HG03039 (cell line): Measurements from ENCODE around the gene SLC24A4.

Experiments
- ATAC-seq: cut with Tn5 transposase; IDR thresholded peaks from one replicate; pipeline ENCODE4 v1.9.1; 2021; ENCODE audit warnings: mild to moderate bottlenecking, moderate library complexity; ENCODE audit not compliant: unreplicated experiment

Gene SLC24A4

DNA sequence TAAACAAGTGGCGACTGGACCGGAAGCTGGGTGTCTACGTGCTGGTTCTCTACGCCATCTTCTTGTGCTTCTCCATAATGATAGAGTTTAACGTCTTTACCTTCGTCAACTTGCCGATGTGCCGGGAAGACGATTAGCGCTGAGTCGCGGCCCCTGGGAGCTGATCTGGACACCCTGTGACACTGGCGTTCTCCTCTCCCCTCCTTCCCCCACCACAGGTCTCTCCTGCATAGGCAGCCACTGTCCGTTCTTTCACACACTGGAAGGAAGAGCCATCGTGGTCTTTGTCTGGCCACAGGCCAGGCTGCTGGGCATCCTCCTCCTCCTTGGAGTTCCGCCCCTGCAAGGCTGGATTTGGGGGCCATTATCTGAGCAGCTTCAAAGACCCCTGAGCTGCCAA, 170.5 kb downstream of the SLC24A4 start:
- no peak for ATAC-seq

GRCh38 chr14:92494512-92494911, 171.5 kb downstream of the SLC24A4 start:
- ATAC-seq = no peak

- no peak for ATAC-seq
Measured at GRCh38 chr14:92495027-92495426, 172.1 kb downstream of the SLC24A4 start.

DNA sequence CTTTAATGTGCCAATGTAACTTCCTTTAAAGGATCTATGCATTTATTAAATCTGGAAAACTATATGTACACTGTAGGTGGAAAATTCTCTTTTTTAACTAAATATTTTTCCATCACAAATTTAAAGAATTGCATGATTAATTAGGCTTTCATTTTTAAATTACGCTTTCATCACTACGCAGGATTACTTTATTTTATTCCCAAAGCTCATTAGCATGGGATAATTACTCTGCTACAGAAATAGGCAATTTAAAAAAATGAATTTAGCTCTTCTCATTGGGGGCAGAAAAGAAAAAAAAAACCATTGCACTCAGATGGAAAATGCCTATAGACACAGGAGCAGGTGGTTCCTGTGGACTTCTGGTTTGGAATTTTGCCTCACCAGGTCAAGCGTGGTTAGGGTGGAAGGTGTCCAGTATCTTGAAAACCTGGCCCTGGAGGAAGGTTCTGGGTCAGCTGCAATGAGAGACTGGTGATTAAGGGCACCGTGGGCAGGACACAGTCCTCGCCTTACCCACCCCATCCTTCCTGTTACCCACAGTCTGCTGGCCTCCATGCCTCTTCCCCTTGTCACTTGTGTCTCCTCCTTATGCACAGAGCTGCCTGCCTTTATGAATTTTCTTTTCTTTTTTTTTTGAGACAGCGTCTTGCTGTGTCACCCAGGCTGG, 173.4 kb downstream of the SLC24A4 start:
- ATAC-seq = no peak

GRCh38 chr14:92497391-92497790, 174.4 kb downstream of the SLC24A4 start:
- ATAC-seq = no peak

- no peak for ATAC-seq
Measured at GRCh38 chr14:92499234-92499633, 176.3 kb downstream of the SLC24A4 start.

GRCh38 chr14:92500491-92500941, 177.6 kb downstream of the SLC24A4 start:
- ATAC-seq = no peak

DNA sequence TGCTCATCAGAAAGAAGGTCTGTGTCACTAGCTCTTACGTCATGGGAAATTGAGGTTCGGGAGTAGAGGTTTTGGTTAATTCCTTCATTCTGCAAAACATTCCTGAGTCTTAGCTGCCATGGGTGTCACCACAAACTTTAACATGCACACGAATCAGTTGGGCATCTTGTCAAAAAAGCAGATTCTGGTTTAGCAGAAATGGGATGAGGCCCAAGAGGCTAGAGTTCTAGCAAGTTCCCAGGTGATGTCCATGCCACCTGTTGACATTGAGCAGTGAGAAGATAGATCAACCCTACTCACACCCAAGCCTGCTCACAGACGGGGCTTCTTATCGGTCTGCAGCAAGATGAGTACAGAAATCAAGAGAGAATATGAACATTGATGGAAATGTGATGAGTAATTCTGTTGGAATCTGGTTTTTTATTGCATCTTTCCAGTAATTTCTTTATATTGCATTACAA, 179.0 kb downstream of the SLC24A4 start:
- no peak for ATAC-seq

GRCh38 chr14:92502541-92503286, 179.7 kb downstream of the SLC24A4 start:
- no peak for ATAC-seq

DNA sequence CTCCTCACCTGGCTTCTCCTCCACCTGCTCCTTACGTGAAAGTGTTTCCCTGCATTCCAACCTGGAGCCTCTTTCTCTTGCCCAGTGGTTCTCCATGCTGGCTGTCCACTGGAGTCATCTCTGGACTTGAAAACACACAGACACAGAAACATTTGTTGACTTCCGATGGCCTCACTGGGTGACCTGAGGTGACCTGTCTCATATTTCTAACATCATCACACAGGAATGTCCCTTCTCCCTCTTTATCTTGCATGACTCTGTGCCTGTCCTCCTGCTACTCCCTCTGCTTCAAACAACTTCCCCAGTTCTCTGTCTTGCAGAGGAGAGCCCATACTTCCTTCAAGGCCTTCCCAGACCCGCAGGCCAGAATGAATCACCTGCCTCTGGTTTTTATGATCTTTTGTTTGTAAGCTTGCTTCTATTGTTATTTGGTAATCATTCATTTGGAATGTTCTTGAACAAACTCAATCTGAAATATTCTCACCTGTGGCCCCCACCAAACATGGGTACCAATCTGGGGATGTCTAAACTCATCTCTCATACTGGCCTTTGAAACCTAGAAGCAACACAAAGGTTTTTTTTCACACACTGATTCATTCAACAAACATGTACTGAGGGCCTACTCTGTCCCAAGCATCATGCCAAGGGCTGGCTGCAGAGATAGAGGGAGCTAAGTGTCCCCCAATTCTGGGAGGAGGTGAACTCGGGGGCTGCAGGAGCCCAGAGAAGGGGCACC, 181.0 kb downstream of the SLC24A4 start:
- no peak for ATAC-seq

DNA sequence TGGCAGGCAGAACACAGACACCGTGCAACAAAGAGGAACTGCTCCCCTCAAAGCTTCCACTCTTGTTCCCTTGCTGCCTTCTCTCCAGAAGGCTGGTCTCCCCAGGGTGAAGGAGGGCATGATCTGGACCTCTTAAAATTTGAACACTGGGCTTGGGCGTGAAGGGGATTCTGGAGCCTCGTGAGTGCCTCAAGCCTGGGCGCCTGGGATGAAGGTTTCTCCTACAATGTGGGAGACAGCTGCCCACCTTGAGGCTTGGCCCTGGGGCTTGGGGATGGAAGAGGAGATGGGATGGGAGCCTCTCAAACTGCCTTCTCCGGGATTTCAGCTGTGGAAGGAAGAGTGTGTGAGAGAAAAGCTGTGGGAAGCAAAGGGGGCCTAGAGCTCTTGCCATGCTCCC, 182.9 kb downstream of the SLC24A4 start:
- ATAC-seq = no peak

GRCh38 chr14:92506231-92506630, 183.3 kb downstream of the SLC24A4 start:
- ATAC-seq = no peak

- no peak for ATAC-seq
Measured at GRCh38 chr14:92507174-92507768, 184.3 kb downstream of the SLC24A4 start.

- no peak for ATAC-seq
Measured at GRCh38 chr14:92510972-92511371, 188.0 kb downstream of the SLC24A4 start.

- no peak for ATAC-seq
Measured at GRCh38 chr14:92511453-92512238, 188.7 kb downstream of the SLC24A4 start.

- ATAC-seq = no peak
Measured at GRCh38 chr14:92512807-92513203, 189.8 kb downstream of the SLC24A4 start.

DNA sequence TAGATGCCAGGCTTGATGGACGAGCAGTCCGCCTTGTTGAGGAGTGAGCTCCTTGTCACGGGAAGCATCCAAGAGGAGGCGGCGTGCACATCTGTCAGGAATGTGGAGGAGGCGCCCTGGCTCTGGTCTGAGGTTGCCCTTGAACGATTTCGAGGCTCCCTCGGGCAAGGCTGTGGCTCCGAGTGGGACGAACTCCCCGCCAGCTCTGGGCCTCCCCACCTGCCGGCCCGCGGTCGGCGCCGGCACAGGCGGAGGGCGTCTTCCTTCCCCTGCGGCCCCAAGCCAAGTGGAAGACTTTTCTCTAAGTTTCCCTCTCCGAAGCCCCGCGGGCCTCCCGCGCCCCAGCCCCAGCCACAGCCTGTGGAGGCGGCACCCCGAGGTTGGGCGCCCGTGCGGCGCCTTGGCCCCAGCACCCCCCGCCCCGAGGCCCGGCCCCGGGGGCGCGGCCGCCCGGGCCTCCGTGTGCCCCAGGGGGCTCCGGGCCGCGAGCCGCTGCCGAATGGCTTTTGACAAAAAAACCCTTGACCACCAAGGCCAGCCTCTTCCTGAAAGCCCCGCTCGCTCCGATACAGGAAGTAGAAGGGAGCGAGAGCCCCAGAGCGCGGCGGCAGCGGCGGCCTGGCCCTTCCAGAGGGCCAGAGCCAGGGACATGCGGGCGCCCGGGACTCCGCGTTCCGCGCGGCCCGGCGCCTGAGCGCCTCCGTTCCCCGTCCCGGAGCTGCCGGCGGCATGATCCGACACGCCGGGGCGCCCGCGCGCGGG, 190.4 kb downstream of the SLC24A4 start, which contains the start of gene RIN3:
Gene RIN3, plus strand, starts transcription at position 578 of the 762 bp plus-strand sequence. Its CDS starts 152 bp downstream, at position 730.
- ATAC-seq = no peak

DNA sequence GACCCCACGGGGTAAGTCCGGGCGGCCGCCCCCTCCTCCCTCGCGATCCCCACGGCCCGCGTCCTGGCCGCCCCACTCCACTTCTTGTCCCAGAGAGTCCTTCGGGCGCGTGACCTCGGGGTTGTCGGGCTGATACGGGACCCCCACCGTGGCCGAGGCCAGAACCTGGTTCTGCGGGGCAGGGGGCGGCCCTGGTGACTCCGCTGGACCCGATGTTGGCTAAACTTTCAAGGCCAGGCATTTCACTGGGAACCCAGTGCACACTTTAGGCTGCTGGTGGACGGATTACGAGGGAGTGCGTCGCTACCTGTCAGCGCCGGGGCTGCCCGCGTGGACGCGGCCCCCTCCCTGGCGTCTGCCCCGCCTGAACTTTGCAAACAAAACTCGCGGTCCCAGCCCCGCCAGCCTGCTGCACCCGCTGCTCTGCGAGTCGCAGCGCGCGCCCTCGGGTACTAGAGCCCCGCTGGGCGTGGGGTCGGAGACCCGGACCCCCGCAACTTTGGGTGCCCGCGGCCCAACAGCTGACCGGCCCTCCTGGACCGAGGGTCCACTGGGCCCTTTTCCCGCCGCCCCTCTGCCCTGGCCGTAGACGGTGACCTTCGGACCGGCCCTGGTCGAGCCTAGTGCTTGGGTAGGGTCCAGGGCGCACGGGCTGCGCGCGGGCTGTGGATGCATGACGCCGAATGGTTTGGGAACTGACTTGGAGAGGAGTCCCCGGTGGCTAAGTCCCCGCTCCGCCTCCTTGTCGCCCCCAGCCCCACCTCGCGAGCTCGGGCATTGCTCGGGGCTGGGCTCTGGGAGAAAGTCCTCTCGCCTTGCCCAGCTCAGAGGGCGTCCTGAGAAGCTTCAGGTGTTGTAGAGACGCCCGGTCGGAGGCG, 191.2 kb downstream of the SLC24A4 start:
- no peak for ATAC-seq
